ENCODE results near the gene ABLIM3. TPM values are rescaled to one million over a fixed set of nuclear protein-coding genes. Genes with fewer than 3 reads are reported as not detected.

Gene ABLIM3
- total RNA-seq, 1 donor from 2014 or later, result 3.6 TPM

DNA sequence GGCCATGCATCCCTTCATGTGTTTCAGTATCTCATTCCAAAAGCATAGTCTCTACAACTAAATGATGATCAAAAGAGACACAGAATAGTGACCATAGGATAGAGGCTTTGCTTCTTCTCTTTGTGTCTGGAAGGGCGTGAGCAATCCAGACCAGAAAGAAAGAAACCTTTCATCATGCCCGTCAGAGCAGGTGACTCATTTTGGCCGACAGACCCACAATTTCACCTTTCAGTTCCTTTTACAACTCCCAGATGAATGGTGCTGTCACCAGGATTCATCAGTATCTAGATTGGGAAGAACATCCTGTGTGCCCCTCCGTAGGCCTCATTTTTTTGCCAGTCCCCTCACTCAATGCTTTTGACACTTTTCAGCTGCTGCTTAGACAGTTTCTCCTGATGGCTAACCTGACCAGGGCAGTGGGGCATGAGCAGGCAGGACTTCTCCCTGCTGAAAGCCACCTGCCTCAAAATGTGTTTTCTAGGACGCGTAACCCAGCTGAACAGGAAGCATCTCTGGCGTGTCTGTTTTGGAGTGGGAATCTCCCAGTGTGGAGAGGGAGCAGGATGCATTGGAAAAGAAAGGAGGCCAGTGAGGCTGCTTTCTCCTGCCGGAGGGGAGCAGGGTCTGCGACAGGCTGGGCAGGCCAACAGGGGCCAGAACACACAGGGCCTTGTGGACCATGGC lies 21.2 kb downstream of the ABLIM3 start:
- Mint-ChIP-seq H3K4me1 (ENCODE audit: unreplicated experiment) (no peaks in the 10 kb centered on the region), H3K4me3 (ENCODE audit: unreplicated experiment) (no peak overlapping the region)

DNA sequence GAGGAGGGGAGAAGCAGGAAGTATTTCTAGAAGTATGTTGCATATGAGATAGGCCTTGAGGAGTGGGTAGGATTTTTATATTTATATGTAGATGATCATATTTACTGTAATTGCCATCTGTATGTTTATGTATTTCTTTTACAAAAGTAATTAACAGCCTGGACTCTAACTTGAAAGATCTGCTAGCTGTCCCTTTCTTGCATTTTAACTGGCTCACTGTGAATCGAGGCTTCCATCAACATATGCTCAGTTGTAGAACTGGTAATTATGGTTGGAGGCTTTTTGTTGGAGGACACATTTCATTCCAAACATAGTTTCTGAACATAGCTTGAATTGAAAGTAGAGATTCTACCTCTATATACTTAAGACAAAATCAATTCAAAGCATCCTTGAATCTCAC lies 23.4 kb downstream of the ABLIM3 start:
- Mint-ChIP-seq H3K27ac (ENCODE audit: unreplicated experiment) (no peak overlapping the region), H3K9me3 (ENCODE audit: unreplicated experiment) (no peaks in the 10 kb centered on the region), H3K4me3 (ENCODE audit: unreplicated experiment) (no peak overlapping the region), H3K36me3 (ENCODE audit: low read depth, unreplicated experiment) (no peaks in the 10 kb centered on the region), H3K27me3 (ENCODE audit: unreplicated experiment) (peaks cover 3% of the 10 kb centered on the region), H3K4me1 (ENCODE audit: unreplicated experiment) (no peaks in the 10 kb centered on the region)
- DNase-seq (ENCODE audit: low spot score), result no peak
- TF ChIP-seq, protein P1, sequence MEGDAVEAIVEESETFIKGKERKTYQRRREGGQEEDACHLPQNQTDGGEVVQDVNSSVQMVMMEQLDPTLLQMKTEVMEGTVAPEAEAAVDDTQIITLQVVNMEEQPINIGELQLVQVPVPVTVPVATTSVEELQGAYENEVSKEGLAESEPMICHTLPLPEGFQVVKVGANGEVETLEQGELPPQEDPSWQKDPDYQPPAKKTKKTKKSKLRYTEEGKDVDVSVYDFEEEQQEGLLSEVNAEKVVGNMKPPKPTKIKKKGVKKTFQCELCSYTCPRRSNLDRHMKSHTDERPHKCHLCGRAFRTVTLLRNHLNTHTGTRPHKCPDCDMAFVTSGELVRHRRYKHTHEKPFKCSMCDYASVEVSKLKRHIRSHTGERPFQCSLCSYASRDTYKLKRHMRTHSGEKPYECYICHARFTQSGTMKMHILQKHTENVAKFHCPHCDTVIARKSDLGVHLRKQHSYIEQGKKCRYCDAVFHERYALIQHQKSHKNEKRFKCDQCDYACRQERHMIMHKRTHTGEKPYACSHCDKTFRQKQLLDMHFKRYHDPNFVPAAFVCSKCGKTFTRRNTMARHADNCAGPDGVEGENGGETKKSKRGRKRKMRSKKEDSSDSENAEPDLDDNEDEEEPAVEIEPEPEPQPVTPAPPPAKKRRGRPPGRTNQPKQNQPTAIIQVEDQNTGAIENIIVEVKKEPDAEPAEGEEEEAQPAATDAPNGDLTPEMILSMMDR (IDR thresholded peaks at IDR 0.05; ENCODE audit: unreplicated experiment), result no peak

More for the DNA sequence above, 21.2 kb downstream of the ABLIM3 start:
- DNase-seq (ENCODE audit: low spot score), result no peak
- TF ChIP-seq, protein P1 (IDR thresholded peaks at IDR 0.05; ENCODE audit: unreplicated experiment), result no peak
- Mint-ChIP-seq H3K9me3 (ENCODE audit: unreplicated experiment) (no peaks in the 10 kb centered on the region), H3K27ac (ENCODE audit: unreplicated experiment) (no peak overlapping the region), H3K27me3 (ENCODE audit: unreplicated experiment) (peaks cover 3% of the 10 kb centered on the region), H3K36me3 (ENCODE audit: low read depth, unreplicated experiment) (no peaks in the 10 kb centered on the region)

DNA sequence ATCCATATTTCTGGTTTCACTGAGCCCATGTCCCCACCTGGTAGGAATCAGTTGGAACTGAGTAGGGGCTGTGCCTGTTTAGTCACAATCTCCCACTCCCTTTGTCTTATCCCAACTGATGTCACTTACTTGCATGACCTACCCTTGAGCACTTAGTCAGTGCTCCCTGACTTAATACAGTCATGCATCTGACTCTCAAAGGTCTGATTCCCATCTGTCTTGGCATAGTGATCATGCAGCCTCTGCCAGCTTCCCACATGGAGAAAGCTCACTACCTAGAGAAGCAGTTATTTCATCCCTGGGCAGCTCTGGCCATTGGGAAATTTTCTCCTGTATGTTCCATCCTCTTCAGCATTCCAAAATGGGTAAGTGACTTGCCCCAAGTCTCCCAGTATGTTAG lies 24.8 kb downstream of the ABLIM3 start:
- Mint-ChIP-seq H3K4me3 (ENCODE audit: unreplicated experiment) (no peak overlapping the region), H3K36me3 (ENCODE audit: low read depth, unreplicated experiment) (no peaks in the 10 kb centered on the region), H3K4me1 (ENCODE audit: unreplicated experiment) (no peaks in the 10 kb centered on the region), H3K27ac (ENCODE audit: unreplicated experiment) (no peak overlapping the region), H3K9me3 (ENCODE audit: unreplicated experiment) (no peaks in the 10 kb centered on the region), H3K27me3 (ENCODE audit: unreplicated experiment) (peaks cover 3% of the 10 kb centered on the region)
- TF ChIP-seq, protein P1 (IDR thresholded peaks at IDR 0.05; ENCODE audit: unreplicated experiment), result no peak
- no peak for DNase-seq (ENCODE audit: low spot score)

DNA sequence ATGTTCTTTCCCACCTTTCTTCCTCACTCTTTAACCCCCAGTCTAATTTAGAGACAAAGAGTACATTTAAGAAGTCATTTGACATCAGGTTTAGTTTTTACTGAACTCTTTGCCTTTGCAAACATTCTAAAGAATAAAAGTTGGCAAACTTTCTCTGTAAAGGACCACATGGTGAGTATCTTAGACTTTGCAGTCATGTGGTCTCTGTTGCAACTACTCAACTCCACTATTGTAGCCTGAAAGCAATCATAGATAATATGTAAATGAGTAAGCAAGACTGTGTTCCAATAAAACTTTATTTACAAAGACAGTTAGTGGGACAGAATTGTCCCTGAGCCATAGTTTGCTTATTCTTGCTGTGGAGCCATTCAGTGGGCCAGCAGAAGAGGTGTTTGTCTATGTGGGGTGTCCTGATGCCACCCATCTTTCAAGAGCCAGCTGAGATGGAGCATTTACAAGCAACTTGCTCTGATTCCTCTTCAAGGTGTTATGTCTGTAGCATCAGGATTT lies 25.4 kb downstream of the ABLIM3 start:
- no peak overlapping the region for H3K4me3 Mint-ChIP-seq (ENCODE audit: unreplicated experiment)
- H3K9me3 Mint-ChIP-seq (ENCODE audit: unreplicated experiment), result no peaks in the 10 kb centered on the region
- no peak for DNase-seq (ENCODE audit: low spot score)
- H3K27ac Mint-ChIP-seq (ENCODE audit: unreplicated experiment), result no peak overlapping the region
- H3K4me1 Mint-ChIP-seq (ENCODE audit: unreplicated experiment), result no peaks in the 10 kb centered on the region
- TF ChIP-seq, protein P1 (IDR thresholded peaks at IDR 0.05; ENCODE audit: unreplicated experiment), result no peak
- H3K36me3 Mint-ChIP-seq (ENCODE audit: low read depth, unreplicated experiment), result no peaks in the 10 kb centered on the region
- peaks cover 3% of the 10 kb centered on the region for H3K27me3 Mint-ChIP-seq (ENCODE audit: unreplicated experiment)

DNA sequence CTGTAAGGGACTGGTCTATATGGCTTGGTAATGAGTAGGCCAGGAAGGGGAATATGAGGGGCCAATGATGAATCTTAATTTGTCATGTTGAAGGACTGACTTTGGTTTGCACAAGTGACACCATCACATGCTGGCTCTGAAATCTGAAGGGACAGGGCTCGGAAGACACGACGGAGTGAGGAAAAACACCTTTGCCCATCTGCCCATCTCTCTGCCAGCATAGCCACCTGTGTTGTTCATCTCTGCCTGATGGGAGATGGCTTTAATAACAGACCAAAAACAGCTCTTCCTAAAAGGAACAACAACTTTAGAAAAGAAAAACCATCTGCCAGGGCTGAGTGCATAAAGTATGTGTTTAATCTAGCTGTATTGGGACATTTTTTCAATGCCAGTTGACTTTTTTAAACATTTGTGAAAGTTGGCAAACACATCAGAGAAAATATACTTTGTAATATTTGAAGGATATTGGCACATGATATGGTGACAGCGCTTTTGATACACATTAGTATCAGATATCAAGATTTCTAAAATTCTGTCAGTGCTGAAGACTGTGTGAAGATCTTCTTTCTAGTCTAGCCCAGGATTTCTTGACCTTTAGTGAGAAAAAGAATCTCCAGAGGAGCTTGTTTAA lies 27.1 kb downstream of the ABLIM3 start:
- TF ChIP-seq, protein P1 (IDR thresholded peaks at IDR 0.05; ENCODE audit: unreplicated experiment), result no peak
- no peaks in the 10 kb centered on the region for H3K36me3 Mint-ChIP-seq (ENCODE audit: low read depth, unreplicated experiment)
- H3K27ac Mint-ChIP-seq (ENCODE audit: unreplicated experiment), result no peak overlapping the region
- H3K9me3 Mint-ChIP-seq (ENCODE audit: unreplicated experiment), result no peaks in the 10 kb centered on the region
- H3K4me1 Mint-ChIP-seq (ENCODE audit: unreplicated experiment), result peaks cover 4% of the 10 kb centered on the region
- DNase-seq (ENCODE audit: low spot score), result no peak
- no peaks in the 10 kb centered on the region for H3K27me3 Mint-ChIP-seq (ENCODE audit: unreplicated experiment)
- H3K4me3 Mint-ChIP-seq (ENCODE audit: unreplicated experiment), result no peak overlapping the region
